ENCODE results near the gene RDX. TPM values are rescaled to one million over a fixed set of nuclear protein-coding genes. Genes with fewer than 3 reads are reported as not detected.

Gene RDX
- total RNA-seq, 4 donors from 2014 or later = 95.7 to 140 (median 115) TPM

DNA sequence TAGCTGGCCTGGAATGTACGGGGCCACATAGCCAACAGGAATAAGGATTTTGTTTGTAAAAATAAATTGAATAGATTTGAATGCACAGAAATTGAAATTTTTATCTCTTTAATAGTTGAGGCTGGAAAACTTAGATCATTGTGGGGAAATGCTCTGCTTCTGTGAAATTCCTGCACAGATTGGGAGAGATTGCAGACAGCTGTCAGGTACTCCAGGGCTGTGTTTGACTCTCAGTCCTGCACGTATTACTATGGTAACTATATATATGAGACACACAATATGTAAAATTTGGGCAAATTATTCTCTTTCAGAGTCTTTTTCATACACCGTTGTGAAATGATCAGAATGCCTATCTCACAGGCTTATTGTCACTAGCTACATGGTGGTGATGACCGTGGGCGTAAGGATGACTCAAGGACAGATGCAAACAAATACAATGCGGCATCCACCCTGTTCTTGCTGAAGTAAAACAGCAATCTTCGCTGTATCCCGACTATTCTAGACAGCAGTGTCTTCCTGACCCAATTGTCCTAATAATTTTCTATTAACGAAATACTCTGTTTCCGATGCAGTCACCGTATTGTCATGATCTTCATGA, 123.8 kb downstream of the RDX start:
- DNase-seq = no peak

DNA sequence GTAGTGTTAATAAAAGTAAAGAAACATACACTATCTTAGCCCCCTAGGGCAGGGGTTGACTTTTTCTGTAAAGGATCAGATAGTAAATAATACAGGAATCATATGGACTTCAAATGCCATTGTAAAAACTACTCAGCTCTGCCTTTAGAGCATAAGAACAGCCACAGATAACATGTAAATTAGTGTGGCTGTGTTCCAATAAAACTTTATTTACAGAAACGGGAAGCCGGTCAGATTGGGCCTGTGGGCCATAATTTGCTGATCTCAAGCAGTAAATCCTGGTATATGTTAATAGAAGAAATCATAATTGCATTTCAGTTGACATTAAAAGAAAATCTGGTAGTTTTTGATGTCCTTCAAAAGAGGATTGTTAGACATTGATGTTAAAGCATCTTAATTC, 126.7 kb downstream of the RDX start:
- H3K27me3 ChIP-seq = no peaks in the 10 kb centered on the region
- H3K36me3 ChIP-seq = peaks cover 2 to 13% of the 10 kb centered on the region in 2 donors
- no peak overlapping the region for H3K27ac ChIP-seq
- intact Hi-C loops (cut with DNase I; ENCODE audit: low total_unique reads) = loop anchor here (10.0 kb wide), 1 partner anchor 225 kb away; no protein-coding TSS in a partner anchor
- H3K4me1 ChIP-seq = peaks cover 0 to 7% of the 10 kb centered on the region in 2 donors
- DNase-seq (no peak), ATAC-seq (no peak)
- in situ Hi-C loops (cut with MboI; ENCODE audit: low sequenced_read_pairs in 4 of 4) = no loop called here
- TF ChIP-seq, protein P1, sequence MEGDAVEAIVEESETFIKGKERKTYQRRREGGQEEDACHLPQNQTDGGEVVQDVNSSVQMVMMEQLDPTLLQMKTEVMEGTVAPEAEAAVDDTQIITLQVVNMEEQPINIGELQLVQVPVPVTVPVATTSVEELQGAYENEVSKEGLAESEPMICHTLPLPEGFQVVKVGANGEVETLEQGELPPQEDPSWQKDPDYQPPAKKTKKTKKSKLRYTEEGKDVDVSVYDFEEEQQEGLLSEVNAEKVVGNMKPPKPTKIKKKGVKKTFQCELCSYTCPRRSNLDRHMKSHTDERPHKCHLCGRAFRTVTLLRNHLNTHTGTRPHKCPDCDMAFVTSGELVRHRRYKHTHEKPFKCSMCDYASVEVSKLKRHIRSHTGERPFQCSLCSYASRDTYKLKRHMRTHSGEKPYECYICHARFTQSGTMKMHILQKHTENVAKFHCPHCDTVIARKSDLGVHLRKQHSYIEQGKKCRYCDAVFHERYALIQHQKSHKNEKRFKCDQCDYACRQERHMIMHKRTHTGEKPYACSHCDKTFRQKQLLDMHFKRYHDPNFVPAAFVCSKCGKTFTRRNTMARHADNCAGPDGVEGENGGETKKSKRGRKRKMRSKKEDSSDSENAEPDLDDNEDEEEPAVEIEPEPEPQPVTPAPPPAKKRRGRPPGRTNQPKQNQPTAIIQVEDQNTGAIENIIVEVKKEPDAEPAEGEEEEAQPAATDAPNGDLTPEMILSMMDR (IDR thresholded peaks at IDR 0.05 in 4 of 5, conservative IDR thresholded peaks at IDR 0.05 in 1 of 5) = no peak
- TF ChIP-seq POLR2A (IDR thresholded peaks at IDR 0.05) = no peak
- no peak overlapping the region for H3K4me3 ChIP-seq
- no peaks in the 10 kb centered on the region for H3K9me3 ChIP-seq

More for the DNA sequence above, 123.8 kb downstream of the RDX start:
- Histone ChIP-seq H3K27ac (no peak overlapping the region), H3K36me3 (peaks cover 0 to 2% of the 10 kb centered on the region in 2 donors), H3K4me1 (peaks cover 0 to 7% of the 10 kb centered on the region in 2 donors), H3K9me3 (no peaks in the 10 kb centered on the region), H3K4me3 (no peak overlapping the region), H3K27me3 (no peaks in the 10 kb centered on the region)
- intact Hi-C loops (cut with DNase I; ENCODE audit: low total_unique reads) = loop anchor here (10.0 kb wide), 1 partner anchor 228 kb away; no protein-coding TSS in a partner anchor
- no peak for ATAC-seq
- TF ChIP-seq, protein P1 (IDR thresholded peaks at IDR 0.05 in 4 of 5, conservative IDR thresholded peaks at IDR 0.05 in 1 of 5) = no peak
- TF ChIP-seq POLR2A (IDR thresholded peaks at IDR 0.05) = no peak
- in situ Hi-C loops (cut with MboI; ENCODE audit: low sequenced_read_pairs in 4 of 4) = no loop called here

DNA sequence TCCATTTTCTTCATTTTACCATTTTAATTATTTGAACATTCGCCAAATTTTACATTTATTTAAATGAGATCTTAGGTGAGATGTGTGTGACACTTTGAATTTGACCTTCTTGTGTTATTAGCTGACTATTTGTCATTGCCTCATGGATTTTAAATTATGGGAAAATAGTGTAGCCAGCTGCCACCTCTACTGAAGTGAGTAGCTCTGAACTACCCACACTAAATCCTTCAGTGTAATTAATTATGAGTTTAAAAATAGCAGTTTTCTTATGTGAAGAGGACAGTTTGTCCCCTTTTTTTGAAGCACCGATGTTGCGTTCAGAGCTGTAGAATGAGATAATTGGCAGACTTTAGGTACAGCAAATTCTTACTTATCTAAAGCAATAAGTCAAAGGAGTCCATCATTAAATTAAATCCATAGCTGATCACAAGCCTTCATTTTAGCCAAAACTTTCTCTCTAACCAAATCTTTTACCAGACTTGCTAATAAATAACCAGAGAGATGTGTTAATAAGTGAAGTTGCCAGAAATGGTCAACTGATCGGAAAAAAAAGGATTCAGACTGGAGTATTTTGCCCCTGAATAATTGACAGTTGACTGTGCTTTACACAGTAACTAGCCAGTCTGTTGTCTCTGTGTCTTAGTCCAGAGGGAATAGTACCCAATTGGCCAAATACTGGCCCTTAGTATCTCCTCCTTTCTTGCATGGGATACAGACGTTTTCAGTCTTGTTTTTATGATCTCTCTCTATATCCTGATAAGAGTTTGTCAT, 128.2 kb downstream of the RDX start:
- DNase-seq = no peak
- no peak for ATAC-seq
- peaks cover 2 to 23% of the 10 kb centered on the region in 2 donors for H3K36me3 ChIP-seq
- no peaks in the 10 kb centered on the region for H3K4me1 ChIP-seq
- H3K9me3 ChIP-seq = no peaks in the 10 kb centered on the region
- no peak for TF ChIP-seq POLR2A (IDR thresholded peaks at IDR 0.05)
- TF ChIP-seq, protein P1 (IDR thresholded peaks at IDR 0.05 in 4 of 5, conservative IDR thresholded peaks at IDR 0.05 in 1 of 5) = no peak
- in situ Hi-C loops (cut with MboI; ENCODE audit: low sequenced_read_pairs in 4 of 4) = no loop called here
- H3K4me3 ChIP-seq = no peak overlapping the region
- intact Hi-C loops (cut with DNase I; ENCODE audit: low total_unique reads) = no loop called here
- no peak overlapping the region for H3K27ac ChIP-seq
- no peaks in the 10 kb centered on the region for H3K27me3 ChIP-seq

DNA sequence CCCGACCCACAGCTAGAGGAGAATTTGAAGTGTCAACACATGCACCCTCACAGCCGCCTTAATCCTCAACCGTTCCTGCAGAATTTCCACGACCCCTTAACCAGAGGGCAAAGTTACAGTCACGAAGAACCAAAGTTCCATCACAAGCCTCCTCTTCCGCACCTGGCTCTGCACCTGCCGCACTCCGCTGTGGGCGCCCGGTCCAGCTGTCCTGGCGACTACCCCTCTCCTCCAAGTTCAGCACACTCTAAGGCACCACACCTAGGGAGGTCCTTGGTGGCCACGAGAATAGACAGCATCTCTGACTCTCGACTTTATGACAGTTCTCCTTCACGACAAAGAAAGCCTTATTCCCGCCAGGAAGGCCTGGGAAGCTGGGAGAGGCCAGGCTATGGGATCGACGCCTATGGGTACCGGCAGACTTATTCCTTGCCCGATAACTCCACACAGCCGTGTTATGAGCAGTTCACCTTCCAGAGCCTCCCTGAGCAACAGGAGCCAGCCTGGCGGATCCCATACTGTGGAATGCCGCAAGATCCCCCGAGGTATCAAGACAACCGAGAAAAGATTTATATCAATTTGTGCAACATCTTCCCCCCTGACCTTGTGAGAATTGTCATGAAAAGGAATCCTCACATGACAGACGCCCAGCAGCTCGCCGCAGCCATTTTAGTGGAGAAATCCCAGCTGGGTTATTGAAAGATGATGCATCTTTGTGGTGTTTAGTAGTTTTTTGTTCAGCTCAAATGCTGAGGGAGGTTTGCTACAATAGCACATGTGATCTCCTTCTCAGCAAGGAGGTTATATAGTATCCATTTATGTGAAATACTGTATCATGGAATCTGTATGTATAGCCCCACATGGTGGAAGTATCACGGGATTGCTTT, 131.1 kb downstream of the RDX start:
- Histone ChIP-seq H3K27me3 (no peaks in the 10 kb centered on the region), H3K4me1 (no peaks in the 10 kb centered on the region), H3K27ac (no peak overlapping the region), H3K4me3 (no peak overlapping the region), H3K9me3 (no peaks in the 10 kb centered on the region), H3K36me3 (peaks cover 1 to 50% of the 10 kb centered on the region in 2 donors)
- DNase-seq (no peak), ATAC-seq (no peak)
- intact Hi-C loops (cut with DNase I; ENCODE audit: low total_unique reads) = no loop called here
- no peak for TF ChIP-seq POLR2A (IDR thresholded peaks at IDR 0.05)
- TF ChIP-seq, protein P1 (IDR thresholded peaks at IDR 0.05 in 4 of 5, conservative IDR thresholded peaks at IDR 0.05 in 1 of 5) = no peak
- in situ Hi-C loops (cut with MboI; ENCODE audit: low sequenced_read_pairs in 4 of 4) = no loop called here
